ENCODE measurements around the gene ARL4A. TPM values are rescaled to one million over a fixed set of nuclear protein-coding genes. Genes with fewer than 3 reads are reported as not detected.

Gene ARL4A
- total and polyA plus RNA-seq, 2 of the 13 experiments (the other 11 are each of a cell fraction or from before 2014, with no cell fraction given): 10.8 to 25.6 TPM

DNA sequence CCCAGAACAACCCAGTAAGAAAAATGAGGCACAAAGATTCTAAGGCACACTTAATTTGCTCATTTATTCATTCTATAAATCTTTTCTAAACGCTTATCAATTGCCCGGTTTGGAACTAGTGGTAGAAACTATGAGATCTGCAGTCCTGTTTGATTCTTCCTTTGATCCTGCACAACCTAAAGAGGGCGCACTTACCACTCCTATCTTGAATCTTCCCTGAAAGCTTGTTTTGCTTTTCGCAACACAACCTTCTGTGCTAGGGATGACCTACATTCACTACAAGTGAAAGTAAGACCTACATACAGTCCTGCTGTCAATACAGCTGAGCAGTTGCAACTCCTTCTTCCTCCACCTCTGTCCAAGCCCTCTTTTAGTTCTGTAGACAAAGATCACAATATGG is 12.6 kb upstream of the ARL4A start (continued):
- TF ChIP-seq ZNF577 (CRISPR knock-in tag; IDR thresholded peaks at IDR 0.05; ENCODE audit: borderline replicate concordance, low read depth): no peak
- TF ChIP-seq ATF1 (CRISPR knock-in tag; IDR thresholded peaks at IDR 0.05): no peak
- no peak for TF ChIP-seq HMG20B (CRISPR knock-in tag; conservative IDR thresholded peaks at IDR 0.05)
- TF ChIP-seq ARNTL (CRISPR knock-in tag; IDR thresholded peaks at IDR 0.05): no peak
- no peak for TF ChIP-seq RELA (CRISPR knock-in tag; IDR thresholded peaks at IDR 0.05)
- no peak for TF ChIP-seq JUND (CRISPR knock-in tag; IDR thresholded peaks at IDR 0.05)
- no peak for TF ChIP-seq FOXM1 (CRISPR knock-in tag; IDR thresholded peaks at IDR 0.05)
- TF ChIP-seq, protein P1, sequence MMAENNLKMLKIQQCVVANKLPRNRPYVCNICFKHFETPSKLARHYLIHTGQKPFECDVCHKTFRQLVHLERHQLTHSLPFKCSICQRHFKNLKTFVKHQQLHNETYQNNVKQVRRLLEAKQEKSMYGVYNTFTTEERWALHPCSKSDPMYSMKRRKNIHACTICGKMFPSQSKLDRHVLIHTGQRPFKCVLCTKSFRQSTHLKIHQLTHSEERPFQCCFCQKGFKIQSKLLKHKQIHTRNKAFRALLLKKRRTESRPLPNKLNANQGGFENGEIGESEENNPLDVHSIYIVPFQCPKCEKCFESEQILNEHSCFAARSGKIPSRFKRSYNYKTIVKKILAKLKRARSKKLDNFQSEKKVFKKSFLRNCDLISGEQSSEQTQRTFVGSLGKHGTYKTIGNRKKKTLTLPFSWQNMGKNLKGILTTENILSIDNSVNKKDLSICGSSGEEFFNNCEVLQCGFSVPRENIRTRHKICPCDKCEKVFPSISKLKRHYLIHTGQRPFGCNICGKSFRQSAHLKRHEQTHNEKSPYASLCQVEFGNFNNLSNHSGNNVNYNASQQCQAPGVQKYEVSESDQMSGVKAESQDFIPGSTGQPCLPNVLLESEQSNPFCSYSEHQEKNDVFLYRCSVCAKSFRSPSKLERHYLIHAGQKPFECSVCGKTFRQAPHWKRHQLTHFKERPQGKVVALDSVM (CRISPR knock-in tag; IDR thresholded peaks at IDR 0.05): no peak
- TF ChIP-seq TSC22D2 (CRISPR knock-in tag; IDR thresholded peaks at IDR 0.05; ENCODE audit: borderline replicate concordance): no peak
- TF ChIP-seq MXD4 (CRISPR knock-in tag; IDR thresholded peaks at IDR 0.05): no peak
- TF ChIP-seq GABPA (IDR thresholded peaks at IDR 0.05; ENCODE audit: low read depth, low read length): no peak
- no peak for TF ChIP-seq GABPA (CRISPR knock-in tag; IDR thresholded peaks at IDR 0.05; ENCODE audit: low read depth)
- TF ChIP-seq ZNF138 (CRISPR knock-in tag; IDR thresholded peaks at IDR 0.05; ENCODE audit: low read depth): no peak
- no peak for TF ChIP-seq CREM (IDR thresholded peaks at IDR 0.05)
- no peak for TF ChIP-seq CREM (CRISPR knock-in tag; IDR thresholded peaks at IDR 0.05)
- TF ChIP-seq ZNF703 (CRISPR knock-in tag; IDR thresholded peaks at IDR 0.05; ENCODE audit: borderline replicate concordance): no peak
- TF ChIP-seq ZNF615 (CRISPR knock-in tag; IDR thresholded peaks at IDR 0.05; ENCODE audit: borderline replicate concordance): no peak
- TF ChIP-seq ZNF383 (CRISPR knock-in tag; IDR thresholded peaks at IDR 0.05; ENCODE audit: borderline replicate concordance): no peak
- TF ChIP-seq ATM (IDR thresholded peaks at IDR 0.05; ENCODE audit: borderline replicate concordance): no peak
- no peak for TF ChIP-seq ZFP36L1 (CRISPR knock-in tag; IDR thresholded peaks at IDR 0.05)
- no peak for TF ChIP-seq SOX13 (IDR thresholded peaks at IDR 0.05)
- TF ChIP-seq SOX13 (CRISPR knock-in tag; conservative IDR thresholded peaks at IDR 0.05 in 1 of 2, IDR thresholded peaks at IDR 0.05 in 1 of 2): peak in 1 of 2 experiments; percentile 41; a peak in 1 of 4 replicates
- TF ChIP-seq JARID2 (CRISPR knock-in tag; IDR thresholded peaks at IDR 0.05; ENCODE audit: insufficient replicate concordance): no peak
- TF ChIP-seq SNRNP70 (IDR thresholded peaks at IDR 0.05; ENCODE audit: low read depth, low read length): no peak
- TF ChIP-seq, protein P2, sequence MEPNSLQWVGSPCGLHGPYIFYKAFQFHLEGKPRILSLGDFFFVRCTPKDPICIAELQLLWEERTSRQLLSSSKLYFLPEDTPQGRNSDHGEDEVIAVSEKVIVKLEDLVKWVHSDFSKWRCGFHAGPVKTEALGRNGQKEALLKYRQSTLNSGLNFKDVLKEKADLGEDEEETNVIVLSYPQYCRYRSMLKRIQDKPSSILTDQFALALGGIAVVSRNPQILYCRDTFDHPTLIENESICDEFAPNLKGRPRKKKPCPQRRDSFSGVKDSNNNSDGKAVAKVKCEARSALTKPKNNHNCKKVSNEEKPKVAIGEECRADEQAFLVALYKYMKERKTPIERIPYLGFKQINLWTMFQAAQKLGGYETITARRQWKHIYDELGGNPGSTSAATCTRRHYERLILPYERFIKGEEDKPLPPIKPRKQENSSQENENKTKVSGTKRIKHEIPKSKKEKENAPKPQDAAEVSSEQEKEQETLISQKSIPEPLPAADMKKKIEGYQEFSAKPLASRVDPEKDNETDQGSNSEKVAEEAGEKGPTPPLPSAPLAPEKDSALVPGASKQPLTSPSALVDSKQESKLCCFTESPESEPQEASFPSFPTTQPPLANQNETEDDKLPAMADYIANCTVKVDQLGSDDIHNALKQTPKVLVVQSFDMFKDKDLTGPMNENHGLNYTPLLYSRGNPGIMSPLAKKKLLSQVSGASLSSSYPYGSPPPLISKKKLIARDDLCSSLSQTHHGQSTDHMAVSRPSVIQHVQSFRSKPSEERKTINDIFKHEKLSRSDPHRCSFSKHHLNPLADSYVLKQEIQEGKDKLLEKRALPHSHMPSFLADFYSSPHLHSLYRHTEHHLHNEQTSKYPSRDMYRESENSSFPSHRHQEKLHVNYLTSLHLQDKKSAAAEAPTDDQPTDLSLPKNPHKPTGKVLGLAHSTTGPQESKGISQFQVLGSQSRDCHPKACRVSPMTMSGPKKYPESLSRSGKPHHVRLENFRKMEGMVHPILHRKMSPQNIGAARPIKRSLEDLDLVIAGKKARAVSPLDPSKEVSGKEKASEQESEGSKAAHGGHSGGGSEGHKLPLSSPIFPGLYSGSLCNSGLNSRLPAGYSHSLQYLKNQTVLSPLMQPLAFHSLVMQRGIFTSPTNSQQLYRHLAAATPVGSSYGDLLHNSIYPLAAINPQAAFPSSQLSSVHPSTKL (CRISPR knock-in tag; IDR thresholded peaks at IDR 0.05): peak; percentile 59
- TF ChIP-seq HNF4A (CRISPR knock-in tag; IDR thresholded peaks at IDR 0.05): peak; percentile 13; the same call in 1 of the 2 replicates
- TF ChIP-seq ZNF562 (CRISPR knock-in tag; IDR thresholded peaks at IDR 0.05; ENCODE audit: borderline replicate concordance): no peak
- TF ChIP-seq SP140L (CRISPR knock-in tag; IDR thresholded peaks at IDR 0.05; ENCODE audit: borderline replicate concordance): no peak
- TF ChIP-seq ZNF746 (CRISPR knock-in tag; IDR thresholded peaks at IDR 0.05): no peak
- TF ChIP-seq CHD2 (IDR thresholded peaks at IDR 0.05; ENCODE audit: low read depth, low read length): no peak

Data from HepG2 (cell line).